ENCODE measurements around the gene CDKN1C.

DNA sequence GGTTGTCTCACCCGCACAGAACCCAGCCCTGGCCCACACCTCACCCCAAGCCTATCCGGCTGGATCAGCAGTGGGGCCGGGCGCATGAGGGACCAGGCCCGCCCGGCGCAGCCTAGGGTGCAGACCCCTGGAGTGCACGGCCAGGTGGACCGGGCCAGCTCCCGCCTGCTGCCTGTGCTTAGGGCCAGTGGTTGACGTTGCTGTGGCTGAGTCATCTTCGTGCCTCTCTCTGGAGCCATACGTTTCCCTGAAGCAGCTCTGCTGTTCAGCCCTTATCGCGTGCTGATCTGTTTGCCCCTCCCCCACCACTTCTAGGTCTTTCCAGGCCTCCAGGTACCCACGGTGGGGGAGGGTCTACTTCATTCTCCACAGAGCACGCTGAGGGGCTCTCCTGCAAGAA lies 39.5 kb downstream of the CDKN1C start:
- TF ChIP-seq, protein P1, sequence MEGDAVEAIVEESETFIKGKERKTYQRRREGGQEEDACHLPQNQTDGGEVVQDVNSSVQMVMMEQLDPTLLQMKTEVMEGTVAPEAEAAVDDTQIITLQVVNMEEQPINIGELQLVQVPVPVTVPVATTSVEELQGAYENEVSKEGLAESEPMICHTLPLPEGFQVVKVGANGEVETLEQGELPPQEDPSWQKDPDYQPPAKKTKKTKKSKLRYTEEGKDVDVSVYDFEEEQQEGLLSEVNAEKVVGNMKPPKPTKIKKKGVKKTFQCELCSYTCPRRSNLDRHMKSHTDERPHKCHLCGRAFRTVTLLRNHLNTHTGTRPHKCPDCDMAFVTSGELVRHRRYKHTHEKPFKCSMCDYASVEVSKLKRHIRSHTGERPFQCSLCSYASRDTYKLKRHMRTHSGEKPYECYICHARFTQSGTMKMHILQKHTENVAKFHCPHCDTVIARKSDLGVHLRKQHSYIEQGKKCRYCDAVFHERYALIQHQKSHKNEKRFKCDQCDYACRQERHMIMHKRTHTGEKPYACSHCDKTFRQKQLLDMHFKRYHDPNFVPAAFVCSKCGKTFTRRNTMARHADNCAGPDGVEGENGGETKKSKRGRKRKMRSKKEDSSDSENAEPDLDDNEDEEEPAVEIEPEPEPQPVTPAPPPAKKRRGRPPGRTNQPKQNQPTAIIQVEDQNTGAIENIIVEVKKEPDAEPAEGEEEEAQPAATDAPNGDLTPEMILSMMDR (IDR thresholded peaks at IDR 0.05) = no peak
- no peak for TF ChIP-seq POLR2A (IDR thresholded peaks at IDR 0.05)
